Panc1 (cell line): Measurements from ENCODE around the gene WIPF1.

Source experiments
- CTCF ChIP-seq: fragments of 450-650 bp; IDR thresholded peaks from 2 replicates; pipeline ENCODE4 v1.5.1; 2017; ENCODE audit warnings: mild to moderate bottlenecking
- POLR2AphosphoS5 ChIP-seq: IDR thresholded peaks from 2 replicates; pipeline ENCODE4 v1.6.1; 2012; ENCODE audit warnings: mild to moderate bottlenecking, low read depth, low read length, moderate library complexity
- REST ChIP-seq, 2 experiments: IDR thresholded peaks; 2 replicates each; pipeline ENCODE4 v1.6.1; 2011 to 2012; ENCODE audit warnings: low read depth in 2 of 2, control low read depth in 1 of 2, low read length in 1 of 2, mild to moderate bottlenecking in 1 of 2, moderate library complexity in 1 of 2; ENCODE audit not compliant: insufficient read depth in 1 of 2
- SIN3A ChIP-seq: IDR thresholded peaks from 2 replicates; pipeline ENCODE4 v1.6.1; 2012; ENCODE audit warnings: low read depth, mild to moderate bottlenecking, low read length, moderate library complexity, borderline replicate concordance; ENCODE audit not compliant: insufficient read depth
- TCF7L2 ChIP-seq: IDR thresholded peaks from 2 replicates; pipeline ENCODE4 v1.6.1; 2011; ENCODE audit warnings: mild to moderate bottlenecking, low read depth, low read length, inconsistent platforms

GRCh38 chr2:174570318-174570958 lies 27.2 kb downstream of the WIPF1 start:
- TF ChIP-seq CTCF, result no peak
- no peak for TF ChIP-seq SIN3A
- no peak for TF ChIP-seq REST (IDR thresholded peaks at IDR 0.05; ENCODE audit: insufficient read depth in 1 of 2, low read depth in 2 of 2, low read length in 1 of 2)
- no peak for TF ChIP-seq POLR2AphosphoS5
- no peak for TF ChIP-seq TCF7L2
